ENCODE data around the gene PCDHGA1.
"Not testable (repeated sequence)": the region's sequence is repeated elsewhere in the genome, so short reads cannot be mapped to it uniquely, and the experiment has no call there.

The PCDHGA1 gene

DNA sequence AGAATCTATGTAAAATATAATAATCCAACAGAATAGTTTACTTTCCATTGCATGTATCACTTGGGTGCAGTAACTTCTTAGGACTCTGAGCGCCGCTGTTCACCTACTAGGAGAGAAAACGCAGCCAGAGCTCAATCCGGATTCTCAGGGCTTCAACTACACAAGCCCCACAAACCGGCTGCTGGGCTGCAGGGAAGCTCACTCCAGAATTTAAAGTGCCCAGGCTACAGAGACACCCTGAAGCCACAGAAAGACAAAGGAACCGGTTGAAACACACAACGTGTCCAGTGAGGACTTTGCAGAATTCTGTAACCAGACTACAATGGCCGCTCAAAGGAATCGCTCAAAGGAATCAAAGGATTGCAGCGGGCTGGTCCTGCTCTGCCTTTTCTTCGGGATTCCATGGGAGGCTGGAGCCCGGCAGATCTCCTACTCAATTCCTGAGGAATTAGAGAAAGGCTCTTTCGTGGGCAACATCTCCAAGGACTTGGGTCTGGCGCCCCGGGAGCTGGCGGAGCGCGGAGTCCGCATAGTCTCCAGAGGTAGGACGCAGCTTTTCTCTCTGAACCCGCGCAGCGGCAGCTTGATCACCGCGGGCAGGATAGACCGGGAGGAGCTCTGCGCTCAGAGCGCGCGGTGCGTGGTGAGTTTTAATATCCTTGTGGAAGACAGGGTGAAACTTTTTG is 82.7 kb downstream of the PCDHGA1 start, which contains the start of gene PCDHGA10:
Gene PCDHGA10 (plus strand): TSS at position 134 of the 686 bp plus-strand sequence. CDS start 189 bp downstream, at position 323.
- DNase-seq (ENCODE audit: low read depth) = no peak

DNA sequence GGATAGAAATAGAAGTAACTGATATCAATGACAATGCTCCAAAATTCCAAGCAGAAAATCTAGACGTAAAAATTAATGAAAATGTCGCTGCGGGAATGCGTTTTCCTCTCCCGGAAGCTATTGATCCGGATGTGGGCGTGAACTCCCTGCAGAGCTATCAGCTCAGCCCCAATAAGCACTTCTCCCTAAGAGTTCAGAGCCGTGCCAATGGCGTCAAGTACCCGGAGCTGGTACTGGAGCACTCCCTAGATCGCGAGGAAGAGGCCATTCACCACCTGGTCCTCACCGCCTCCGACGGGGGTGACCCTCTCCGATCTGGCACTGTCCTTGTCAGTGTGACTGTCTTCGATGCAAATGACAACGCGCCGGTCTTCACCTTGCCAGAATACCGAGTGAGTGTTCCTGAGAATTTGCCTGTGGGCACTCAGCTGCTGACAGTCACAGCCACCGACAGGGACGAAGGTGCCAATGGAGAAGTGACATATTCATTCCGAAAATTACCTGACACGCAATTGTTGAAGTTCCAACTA is 83.3 kb downstream of the PCDHGA1 start:
- DNase-seq (ENCODE audit: low read depth) = no peak

DNA sequence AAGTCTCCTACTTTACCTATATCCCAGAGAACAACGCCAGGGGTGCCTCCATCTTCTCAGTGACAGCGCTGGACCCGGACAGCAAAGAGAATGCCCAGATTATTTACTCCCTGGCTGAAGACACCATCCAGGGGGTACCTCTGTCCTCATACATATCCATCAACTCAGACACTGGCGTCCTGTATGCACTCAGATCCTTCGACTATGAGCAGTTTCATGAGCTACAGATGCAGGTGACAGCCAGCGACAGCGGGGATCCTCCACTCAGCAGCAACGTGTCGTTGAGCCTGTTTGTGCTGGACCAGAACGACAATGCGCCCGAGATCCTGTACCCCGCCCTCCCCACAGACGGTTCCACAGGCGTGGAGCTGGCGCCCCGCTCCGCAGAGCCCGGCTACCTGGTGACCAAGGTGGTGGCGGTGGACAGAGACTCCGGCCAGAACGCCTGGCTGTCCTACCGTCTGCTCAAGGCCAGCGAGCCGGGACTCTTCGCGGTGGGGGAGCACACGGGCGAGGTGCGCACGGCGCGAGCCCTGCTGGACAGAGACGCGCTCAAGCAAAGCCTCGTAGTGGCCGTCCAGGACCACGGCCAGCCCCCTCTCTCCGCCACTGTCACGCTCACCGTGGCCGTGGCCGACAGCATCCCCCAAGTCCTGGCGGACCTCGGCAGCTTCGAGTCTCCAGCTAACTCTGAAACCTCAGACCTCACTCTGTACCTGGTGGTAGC is 84.4 kb downstream of the PCDHGA1 start:
- not testable (repeated sequence) for DNase-seq (ENCODE audit: low read depth)

DNA sequence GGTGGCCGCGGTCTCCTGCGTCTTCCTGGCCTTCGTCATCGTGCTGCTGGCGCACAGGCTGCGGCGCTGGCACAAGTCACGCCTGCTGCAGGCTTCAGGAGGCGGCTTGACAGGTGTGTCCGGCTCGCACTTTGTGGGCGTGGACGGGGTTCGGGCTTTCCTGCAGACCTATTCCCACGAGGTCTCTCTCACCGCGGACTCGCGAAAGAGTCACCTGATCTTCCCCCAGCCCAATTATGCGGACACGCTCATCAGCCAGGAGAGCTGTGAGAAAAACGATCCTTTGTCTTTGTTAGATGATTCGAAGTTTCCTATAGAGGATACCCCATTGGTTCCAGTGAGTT is 84.9 kb downstream of the PCDHGA1 start:
- not testable (repeated sequence) for DNase-seq (ENCODE audit: low read depth)

DNA sequence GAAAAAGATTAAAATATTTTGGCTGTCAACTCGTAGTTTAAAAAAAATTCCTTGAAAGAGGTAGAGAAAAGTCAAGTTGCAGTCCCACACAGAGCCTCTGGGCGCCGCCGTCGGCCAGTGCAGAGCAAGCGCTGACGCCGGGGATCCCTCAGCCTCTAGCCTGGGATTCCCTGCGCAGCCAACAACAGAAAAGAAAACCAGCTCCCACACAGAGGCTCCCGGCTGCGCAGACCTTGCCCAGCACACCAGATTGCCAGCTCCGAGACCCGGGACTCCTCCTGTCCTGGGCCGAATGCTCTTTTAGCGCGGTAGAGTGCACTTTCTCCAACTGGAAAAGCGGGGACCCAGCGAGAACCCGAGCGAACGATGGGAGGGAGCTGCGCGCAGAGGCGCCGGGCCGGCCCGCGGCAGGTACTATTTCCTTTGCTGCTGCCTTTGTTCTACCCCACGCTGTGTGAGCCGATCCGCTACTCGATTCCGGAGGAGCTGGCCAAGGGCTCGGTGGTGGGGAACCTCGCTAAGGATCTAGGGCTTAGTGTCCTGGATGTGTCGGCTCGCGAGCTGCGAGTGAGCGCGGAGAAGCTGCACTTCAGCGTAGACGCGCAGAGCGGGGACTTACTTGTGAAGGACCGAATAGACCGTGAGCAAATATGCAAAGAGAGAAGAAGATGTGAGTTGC is 87.3 kb downstream of the PCDHGA1 start, which contains the start of gene PCDHGB7:
Gene PCDHGB7 (plus strand): TSS at position 184 of the 679 bp plus-strand sequence. CDS start 183 bp downstream, at position 367.
- not testable (repeated sequence) for DNase-seq (ENCODE audit: low read depth)

DNA sequence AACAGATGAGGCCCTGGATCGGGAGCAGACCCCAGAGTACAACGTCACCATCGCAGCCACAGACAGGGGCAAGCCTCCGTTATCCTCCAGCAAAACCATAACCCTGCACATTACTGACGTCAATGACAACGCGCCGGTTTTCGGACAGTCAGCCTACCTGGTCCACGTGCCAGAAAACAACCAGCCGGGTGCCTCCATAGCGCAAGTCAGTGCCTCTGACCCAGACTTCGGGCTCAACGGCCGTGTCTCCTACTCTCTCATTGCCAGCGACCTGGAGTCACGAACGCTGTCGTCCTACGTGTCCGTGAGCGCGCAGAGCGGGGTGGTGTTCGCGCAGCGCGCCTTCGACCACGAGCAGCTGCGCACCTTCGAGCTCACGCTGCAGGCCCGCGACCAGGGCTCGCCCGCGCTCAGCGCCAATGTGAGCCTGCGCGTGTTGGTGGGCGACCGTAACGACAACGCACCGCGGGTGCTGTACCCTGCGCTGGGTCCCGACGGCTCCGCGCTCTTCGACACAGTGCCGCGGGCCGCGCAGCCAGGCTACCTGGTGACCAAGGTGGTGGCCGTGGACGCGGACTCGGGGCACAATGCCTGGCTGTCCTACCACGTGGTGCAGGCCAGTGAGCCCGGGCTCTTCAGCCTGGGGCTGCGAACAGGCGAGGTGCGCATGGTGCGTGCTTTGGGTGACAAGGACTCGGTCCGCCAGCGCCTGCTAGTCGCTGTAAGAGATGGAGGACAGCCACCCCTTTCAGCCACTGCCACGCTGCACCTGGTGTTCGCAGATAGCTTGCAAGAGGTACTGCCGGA is 89.0 kb downstream of the PCDHGA1 start:
- DNase-seq (ENCODE audit: low read depth) = no peak

DNA sequence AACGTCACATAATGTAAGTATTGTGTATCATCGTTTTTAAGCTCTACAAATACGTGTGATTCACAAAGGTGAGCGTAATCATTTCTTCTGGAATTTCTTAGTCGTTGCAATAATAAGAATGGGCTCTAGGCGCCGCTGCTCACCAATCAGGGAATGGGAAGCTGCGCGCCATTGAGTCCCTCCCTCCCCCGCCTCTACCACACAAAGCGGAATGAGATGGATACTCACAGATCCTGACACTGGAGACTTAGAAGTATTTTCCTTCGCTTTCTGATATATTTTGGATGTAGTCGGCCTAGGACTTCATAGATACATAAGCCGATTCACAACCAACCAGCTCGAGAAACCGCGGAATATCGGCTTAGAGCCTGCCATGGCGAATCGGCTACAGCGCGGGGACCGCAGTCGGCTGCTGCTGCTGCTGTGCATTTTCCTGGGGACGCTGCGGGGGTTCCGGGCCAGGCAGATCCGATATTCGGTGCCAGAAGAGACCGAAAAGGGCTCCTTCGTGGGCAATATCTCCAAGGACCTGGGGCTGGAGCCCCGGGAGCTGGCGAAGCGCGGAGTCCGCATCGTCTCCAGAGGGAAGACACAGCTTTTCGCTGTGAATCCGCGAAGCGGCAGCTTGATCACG is 90.7 kb downstream of the PCDHGA1 start, which contains the start of gene PCDHGA11:
Gene PCDHGA11 (plus strand): TSS at position 197 of the 634 bp plus-strand sequence. CDS start 177 bp downstream, at position 374.
- no peak for DNase-seq (ENCODE audit: low read depth)

DNA sequence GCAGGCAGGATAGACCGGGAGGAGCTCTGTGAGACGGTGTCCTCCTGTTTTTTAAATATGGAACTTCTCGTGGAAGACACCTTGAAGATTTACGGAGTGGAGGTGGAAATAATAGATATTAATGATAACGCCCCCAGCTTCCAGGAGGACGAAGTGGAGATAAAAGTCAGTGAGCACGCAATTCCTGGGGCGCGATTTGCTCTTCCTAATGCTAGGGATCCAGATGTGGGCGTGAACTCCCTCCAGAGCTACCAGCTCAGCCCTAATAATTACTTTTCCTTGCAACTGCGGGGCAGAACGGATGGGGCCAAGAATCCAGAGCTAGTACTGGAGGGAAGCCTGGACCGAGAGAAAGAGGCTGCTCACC is 91.2 kb downstream of the PCDHGA1 start:
- no peak for DNase-seq (ENCODE audit: low read depth)

DNA sequence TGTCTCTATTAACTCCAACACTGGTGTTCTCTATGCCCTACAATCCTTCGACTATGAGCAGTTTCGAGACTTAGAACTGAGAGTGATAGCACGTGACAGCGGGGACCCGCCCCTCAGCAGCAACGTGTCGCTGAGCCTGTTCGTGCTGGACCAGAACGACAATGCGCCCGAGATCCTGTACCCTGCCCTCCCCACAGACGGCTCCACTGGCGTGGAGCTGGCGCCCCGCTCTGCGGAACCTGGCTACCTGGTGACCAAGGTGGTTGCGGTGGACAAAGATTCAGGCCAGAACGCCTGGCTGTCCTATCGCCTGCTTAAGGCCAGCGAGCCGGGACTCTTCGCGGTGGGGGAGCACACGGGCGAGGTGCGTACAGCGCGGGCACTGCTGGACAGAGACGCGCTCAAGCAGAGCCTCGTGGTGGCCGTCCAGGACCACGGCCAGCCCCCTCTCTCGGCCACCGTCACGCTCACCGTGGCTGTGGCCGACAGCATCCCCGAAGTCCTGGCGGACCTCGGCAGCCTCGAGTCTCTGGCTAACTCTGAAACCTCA is 92.5 kb downstream of the PCDHGA1 start:
- DNase-seq (ENCODE audit: low read depth) = no peak

DNA sequence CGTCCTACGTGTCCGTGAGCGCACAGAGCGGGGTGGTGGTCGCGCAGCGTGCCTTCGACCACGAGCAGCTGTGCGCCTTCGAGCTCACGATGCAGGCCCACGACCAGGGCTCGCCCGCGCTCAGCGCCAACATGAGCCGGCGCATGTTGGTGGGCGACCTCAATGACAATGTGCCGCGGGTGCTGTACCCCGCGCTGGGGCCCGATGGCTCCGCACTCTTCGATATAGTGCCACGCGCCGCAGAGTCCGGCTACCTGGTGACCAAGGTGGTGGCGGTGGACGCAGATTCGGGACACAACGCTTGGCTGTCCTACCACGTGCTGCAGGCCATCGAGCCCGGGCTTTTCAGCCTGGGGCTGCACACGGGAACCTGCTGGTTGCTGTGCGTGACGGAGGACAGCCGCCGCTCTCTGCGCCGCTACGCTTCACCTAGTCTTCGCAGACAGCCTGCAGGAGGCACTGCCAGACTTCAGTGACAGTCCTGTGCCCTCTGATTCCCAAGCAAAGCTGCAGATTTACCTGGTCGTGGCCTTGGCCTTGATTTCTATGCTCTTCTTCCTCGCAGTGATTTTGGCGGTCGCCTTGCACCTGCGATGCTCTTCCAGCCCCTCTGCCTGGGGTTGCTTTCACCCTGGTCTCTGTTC is 97.6 kb downstream of the PCDHGA1 start:
- no peak for DNase-seq (ENCODE audit: low read depth)

DNA sequence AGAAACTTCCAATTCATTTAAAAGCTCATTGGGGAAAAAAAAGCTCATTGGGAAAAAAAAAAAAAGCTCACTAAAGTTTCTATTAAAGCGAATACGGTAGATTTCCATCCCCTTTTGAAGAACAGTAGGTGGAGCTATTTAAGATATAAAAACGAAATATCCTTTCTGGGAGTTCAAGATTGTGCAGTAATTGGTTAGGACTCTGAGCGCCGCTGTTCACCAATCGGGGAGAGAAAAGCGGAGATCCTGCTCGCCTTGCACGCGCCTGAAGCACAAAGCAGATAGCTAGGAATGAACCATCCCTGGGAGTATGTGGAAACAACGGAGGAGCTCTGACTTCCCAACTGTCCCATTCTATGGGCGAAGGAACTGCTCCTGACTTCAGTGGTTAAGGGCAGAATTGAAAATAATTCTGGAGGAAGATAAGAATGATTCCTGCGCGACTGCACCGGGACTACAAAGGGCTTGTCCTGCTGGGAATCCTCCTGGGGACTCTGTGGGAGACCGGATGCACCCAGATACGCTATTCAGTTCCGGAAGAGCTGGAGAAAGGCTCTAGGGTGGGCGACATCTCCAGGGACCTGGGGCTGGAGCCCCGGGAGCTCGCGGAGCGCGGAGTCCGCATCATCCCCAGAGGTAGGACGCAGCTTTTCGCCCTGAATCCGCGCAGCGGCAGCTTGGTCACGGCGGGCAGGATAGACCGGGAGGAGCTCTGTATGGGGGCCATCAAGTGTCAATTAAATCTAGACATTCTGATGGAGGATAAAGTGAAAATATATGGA is 100.2 kb downstream of the PCDHGA1 start, which contains the start of gene PCDHGA12:
Gene PCDHGA12 (plus strand): TSS at position 176 of the 782 bp plus-strand sequence. CDS start 253 bp downstream, at position 429.
- no peak for DNase-seq (ENCODE audit: low read depth)

DNA sequence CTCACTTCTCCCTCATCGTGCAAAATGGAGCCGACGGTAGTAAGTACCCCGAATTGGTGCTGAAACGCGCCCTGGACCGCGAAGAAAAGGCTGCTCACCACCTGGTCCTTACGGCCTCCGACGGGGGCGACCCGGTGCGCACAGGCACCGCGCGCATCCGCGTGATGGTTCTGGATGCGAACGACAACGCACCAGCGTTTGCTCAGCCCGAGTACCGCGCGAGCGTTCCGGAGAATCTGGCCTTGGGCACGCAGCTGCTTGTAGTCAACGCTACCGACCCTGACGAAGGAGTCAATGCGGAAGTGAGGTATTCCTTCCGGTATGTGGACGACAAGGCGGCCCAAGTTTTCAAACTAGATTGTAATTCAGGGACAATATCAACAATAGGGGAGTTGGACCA is 101.0 kb downstream of the PCDHGA1 start:
- no peak for DNase-seq (ENCODE audit: low read depth)

DNA sequence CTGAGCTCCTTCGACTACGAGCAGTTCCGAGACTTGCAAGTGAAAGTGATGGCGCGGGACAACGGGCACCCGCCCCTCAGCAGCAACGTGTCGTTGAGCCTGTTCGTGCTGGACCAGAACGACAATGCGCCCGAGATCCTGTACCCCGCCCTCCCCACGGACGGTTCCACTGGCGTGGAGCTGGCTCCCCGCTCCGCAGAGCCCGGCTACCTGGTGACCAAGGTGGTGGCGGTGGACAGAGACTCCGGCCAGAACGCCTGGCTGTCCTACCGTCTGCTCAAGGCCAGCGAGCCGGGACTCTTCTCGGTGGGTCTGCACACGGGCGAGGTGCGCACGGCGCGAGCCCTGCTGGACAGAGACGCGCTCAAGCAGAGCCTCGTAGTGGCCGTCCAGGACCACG is 102.0 kb downstream of the PCDHGA1 start:
- not testable (repeated sequence) for DNase-seq (ENCODE audit: low read depth)

DNA sequence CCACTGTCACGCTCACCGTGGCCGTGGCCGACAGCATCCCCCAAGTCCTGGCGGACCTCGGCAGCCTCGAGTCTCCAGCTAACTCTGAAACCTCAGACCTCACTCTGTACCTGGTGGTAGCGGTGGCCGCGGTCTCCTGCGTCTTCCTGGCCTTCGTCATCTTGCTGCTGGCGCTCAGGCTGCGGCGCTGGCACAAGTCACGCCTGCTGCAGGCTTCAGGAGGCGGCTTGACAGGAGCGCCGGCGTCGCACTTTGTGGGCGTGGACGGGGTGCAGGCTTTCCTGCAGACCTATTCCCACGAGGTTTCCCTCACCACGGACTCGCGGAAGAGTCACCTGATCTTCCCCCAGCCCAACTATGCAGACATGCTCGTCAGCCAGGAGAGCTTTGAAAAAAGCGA is 102.4 kb downstream of the PCDHGA1 start:
- not testable (repeated sequence) for DNase-seq (ENCODE audit: low read depth)

DNA sequence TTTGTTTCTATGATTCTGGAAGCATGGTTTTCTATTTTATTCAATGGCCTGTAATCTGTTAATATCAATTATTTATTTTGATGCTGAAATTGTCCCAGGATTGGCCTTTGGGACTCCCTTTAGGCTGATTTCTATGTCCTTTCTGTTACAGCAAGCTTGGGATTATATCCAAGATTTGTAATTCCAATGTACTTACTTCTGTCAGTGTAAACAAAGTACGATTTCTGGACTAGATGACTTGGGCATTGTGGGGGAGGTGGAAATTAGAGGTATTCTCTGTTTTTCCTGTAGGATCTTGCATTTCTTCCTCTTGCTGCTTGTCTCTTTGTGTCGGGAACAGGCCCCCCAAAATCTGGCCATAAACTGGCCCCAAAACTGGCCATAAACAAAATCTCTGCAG is 103.7 kb downstream of the PCDHGA1 start:
- no peak for DNase-seq (ENCODE audit: low read depth)

DNA sequence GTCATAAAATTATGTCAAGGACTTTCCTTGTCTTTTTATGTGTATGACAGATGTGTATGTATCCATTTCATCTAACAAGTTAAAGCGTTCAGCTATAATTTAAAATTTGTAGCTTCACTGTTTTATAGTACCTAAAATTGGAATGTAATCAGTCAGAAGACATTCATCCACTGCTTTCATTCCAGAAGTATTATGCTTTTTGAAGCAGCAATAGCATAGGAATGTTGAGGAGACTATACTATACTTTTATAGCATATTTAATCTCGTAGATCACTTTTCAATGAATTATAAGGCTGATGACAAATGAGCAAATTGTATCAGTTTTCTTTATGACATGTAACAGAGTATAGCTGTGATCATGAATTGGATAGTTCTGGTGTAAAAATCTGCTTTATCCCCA is 106.9 kb downstream of the PCDHGA1 start:
- DNase-seq (ENCODE audit: low read depth) = no peak

DNA sequence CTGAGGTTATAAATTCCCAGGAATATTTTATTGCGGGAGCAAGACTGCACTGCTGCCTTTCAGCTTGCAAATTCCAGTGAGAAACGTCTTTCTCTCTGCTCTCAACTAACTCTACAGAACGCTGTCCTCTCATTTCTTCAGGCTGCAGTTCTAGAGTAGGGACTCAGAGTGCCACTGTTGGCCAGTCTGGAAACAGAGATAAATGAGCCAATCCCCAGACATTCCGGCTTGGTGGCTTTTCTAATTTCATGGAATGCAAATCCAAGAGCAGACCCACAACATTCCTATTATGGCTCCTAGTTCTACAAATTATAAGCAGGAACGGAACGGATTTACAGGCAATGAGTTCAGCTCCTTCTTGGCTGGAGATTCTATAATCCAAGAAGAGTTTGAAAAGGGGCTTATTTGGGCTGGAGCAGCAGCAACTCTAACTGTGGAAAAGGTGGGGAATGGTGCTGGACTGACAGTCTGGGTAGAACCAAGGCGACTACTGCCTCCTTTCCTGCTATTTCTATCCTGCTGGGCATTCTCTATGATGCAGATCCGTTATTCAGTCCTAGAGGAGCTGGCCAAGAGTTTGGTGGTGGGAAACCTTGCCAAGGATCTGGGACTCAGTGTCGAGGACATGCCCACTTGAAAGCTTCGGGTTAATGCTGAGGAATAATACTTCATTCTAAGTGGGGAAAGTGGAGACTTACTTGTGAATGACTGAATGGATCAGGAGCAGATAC is 109.3 kb downstream of the PCDHGA1 start:
- DNase-seq (ENCODE audit: low read depth) = no peak

DNA sequence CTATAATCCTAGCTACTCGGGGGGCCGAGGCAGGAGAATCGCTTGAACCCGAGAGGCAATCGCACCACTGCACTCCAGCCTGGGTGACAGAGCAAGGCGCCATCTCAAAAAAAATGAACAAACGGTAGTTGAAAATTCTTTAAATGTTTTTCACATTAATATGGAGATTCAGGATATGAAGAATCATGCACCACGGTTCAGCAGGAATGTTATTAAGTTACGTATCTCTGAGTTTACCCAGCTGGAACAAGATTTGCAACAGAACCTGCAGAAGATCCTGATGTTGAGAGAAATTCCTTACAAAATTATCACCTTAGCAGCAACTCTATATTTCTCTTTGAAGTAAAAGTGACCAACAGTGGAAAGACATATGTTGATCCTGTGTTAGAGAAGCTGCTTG is 110.0 kb downstream of the PCDHGA1 start:
- DNase-seq (ENCODE audit: low read depth) = no peak

Data from HS-27A (cell line).